Right kidney (tissue), 1 donor: ENCODE data around the gene NSD1.
"Not testable (repeated sequence)": the region's sequence is repeated elsewhere in the genome, so short reads cannot be mapped to it uniquely, and the experiment has no call there.

ENCODE experiments used
- DNase-seq: peaks from one replicate; pipeline ENCODE4 v3.0.0-alpha.2; 2016

NSD1 gene

GRCh38 chr5:177330991-177331842 lies 197.6 kb downstream of the NSD1 start:
- DNase-seq: no peak

DNA sequence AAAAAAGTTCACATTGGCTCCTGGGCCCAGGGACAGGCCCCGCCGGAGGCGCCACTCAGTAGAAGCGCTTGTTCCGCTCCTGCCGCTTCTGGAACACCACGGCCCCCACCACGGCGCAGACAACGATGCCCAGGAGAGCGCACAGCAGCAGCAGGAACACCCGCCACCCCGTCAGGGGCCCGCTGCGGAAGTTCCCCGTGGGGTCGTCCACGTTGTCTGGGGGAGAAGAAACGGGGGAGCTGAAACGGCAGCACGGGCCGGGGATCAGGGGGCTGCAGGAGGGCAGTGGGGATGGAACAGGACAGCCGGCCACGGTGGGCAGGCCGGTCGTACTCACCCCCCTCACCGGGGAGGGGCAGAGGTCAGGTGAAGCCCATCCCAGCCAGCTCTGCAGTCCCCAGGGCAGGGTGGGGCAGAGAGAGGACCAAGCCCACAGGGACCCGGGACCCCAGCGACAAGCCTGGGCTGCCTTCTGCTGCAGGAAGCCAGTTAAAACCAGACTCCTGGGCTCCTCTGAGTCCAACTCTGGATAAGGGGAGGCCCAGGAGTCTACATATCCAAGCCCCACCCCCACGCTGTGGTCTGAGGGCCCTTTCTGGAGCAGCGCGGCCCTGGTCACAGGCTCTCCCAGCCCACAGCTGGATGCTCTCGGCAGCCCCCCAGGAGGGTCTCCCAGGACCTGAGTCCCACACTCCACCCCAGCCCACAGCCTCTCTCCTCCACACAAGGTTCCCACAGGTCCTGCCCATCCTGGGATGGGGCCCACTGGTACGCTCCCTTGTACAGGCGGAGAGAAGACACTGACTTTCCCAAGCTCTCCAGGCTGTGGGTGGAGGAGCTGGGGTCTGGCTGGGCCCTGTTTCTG lies 198.7 kb downstream of the NSD1 start:
- DNase-seq: no peak

DNA sequence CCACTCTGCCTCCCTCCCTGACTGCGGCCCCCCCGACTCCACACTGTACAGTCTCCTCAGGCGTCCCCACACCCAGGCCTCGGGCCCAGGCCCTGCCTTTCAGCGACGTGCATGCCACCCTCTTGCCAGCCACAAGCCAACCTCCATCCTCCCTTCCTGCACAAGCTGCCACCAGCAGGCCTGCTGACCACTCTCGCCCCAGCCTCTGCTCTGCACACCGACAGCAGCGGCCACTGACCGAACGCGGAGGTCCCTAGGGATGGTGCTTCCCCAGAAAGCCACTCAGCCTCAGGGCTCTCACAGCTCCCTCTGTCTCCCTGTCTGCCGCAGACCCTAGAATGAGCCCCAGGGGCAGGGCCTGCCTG lies 199.3 kb downstream of the NSD1 start:
- DNase-seq: no peak

GRCh38 chr5:177333420-177334154 lies 200.0 kb downstream of the NSD1 start:
- no peak for DNase-seq

DNA sequence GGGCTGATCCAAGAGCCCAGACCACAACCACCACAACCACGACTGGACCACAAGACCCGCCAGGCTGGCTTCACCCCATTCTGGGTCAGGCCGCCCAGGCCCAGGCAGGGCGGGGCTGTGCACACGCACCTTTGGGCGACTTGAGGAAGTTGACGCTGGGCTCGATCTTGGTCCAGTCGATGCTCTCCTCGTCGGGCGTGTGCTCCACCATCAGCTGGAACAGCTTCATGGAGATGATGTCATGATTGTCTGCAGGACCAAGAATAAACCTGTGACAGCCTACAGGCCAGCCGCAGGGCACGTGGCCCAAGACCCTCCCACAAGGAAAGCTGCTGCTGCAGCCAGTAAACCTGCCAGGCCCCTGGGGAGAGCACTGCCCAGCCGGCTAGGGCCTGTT lies 200.6 kb downstream of the NSD1 start:
- DNase-seq: no peak

- DNase-seq: no peak
These were observed 201.5 kb downstream of the NSD1 start for GRCh38 chr5:177334781-177335700.

DNA sequence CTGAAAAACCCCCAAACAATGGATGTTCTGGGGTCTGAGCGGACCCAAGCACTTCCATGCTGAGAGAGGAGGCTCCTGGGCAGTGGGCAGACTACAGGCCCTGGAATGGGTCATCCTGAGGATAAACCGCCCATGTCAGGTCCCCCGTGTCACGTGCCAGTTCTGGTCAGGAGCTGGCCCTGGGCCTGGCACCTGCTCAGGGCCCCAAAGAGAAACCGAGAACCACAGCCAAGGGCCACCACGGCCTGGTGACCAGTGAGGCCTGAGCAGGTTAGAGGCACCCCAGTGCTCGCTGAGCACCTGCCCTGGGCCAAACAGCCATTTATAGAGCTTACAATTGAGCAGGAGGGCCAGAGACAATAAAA lies 202.1 kb downstream of the NSD1 start:
- DNase-seq: no peak

GRCh38 chr5:177336112-177336511 lies 202.5 kb downstream of the NSD1 start:
- no peak for DNase-seq

GRCh38 chr5:177336603-177337494 lies 203.3 kb downstream of the NSD1 start:
- DNase-seq: no peak

GRCh38 chr5:177338251-177339106 lies 204.9 kb downstream of the NSD1 start:
- no peak for DNase-seq

- DNase-seq: no peak
These were observed 205.6 kb downstream of the NSD1 start for GRCh38 chr5:177339107-177339638.

DNA sequence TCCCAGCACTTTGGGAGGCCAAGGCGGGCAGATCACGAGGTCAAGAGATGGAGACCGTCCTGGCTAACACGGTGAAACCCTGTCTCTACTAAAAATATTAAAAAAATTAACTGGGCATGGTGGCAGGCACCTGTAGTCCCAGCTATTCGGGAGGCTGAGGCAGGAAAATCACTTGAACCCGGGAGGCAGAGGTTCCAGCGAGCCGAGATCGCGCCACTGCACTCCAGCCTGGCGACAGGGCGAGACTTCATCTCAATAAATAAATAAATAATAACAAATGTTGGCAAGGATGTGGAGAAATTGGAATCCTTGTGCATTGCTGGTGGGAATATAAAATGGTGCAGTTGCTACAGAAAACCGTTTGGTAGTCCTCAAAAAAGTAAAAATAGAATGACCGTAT lies 209.4 kb downstream of the NSD1 start:
- not testable (repeated sequence) for DNase-seq

DNA sequence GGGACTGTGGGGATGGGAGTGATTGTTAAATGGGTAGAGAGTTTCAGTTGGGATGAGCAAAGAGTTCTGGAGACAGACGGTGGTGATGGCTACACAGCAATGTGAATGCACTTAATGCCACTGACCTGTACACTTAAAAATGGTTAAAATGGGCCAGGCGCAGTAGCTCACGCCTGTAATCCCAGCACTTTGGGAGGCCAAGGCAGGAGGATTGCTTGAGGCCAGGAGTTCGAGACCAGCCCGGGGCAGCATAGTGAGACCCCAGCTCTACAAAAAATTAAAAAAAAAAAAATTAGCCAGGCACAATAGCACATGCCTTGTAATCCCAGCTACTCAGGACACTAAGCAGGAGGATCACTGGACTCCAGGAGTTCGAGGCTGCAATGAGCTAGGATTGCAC lies 210.2 kb downstream of the NSD1 start:
- no peak for DNase-seq

DNA sequence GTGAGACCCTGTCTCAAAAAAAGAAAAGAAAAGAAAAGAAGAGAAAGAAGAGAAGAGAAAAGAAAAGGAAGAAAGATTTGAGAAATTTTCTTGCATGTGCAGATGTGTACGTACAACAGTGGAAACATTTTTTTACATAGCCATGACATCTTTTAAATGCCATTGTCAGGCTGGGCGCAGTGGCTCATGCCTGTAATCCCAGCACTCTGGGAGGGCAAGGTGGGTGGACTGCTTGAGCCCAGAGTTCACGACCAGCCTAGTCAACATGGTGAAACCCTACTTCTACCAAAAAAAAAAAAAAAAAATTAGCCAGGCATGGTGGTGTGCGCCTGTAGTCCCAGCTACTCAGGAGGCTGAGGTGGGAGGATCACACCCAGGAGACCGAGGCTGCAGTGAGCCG lies 211.3 kb downstream of the NSD1 start:
- DNase-seq: no peak

DNA sequence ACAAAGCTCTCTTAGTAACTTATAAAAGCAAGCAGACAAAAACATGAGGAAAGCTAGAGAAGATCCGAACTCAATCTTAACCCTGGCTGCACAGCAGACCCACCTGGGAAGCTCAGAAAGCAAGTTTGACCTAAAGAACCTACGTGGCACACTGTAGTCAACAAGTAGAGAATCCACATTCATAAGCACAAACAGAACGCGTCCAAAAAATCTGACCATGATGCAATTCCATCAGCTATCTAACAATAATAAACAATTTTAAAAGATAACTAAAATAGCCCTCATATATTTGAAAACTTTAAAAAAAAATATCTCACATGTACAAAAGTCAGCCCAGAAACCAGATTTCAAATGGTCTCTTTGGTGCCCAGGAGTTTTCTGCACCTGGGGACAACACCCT lies 213.2 kb downstream of the NSD1 start:
- DNase-seq: no peak

DNA sequence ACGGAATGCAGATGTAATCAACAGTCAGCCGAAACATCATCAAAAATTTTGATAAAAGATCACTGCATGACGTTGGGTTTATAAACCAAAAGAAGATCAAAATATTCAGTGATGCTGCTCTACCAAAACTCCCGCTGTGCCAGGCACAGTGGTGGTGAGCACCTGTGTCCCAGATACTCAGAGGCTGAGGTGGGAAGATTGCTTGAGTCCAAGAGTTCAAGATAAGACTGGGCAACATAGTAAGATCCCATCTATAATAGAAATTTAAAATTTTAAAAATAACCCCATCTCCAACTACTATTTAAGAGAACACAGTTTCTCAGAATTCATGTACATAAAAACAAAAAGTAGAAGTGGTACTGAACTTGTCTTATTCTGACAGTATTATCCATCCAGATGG lies 214.1 kb downstream of the NSD1 start:
- no peak for DNase-seq

- no peak for DNase-seq
These were observed 215.7 kb downstream of the NSD1 start for GRCh38 chr5:177349362-177349647.

DNA sequence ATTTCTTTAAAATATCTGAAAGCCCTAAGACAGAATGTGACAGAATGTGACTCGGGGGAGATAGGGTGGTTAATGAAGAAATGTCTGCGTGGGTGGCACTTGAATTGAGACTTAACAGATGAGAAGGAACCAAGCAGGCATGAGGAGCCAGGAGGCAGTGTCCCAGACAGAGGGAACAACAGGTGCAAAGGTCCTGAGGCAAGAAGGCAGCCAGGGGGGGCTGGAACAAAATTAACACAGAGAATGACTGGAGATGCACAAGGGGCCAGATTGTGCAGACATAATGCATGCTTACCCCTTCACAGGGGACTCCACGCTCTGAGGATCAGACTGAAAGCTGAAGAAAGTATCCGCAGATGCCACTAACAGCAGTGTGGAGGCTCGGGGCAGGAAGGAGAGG lies 216.2 kb downstream of the NSD1 start:
- no peak for DNase-seq
